ENCODE results near the gene KRTCAP3. TPM values are rescaled to one million over a fixed set of nuclear protein-coding genes. Genes with fewer than 3 reads are reported as not detected.

Gene KRTCAP3
- polyA plus RNA-seq, 1 donor: 10.7 TPM

DNA sequence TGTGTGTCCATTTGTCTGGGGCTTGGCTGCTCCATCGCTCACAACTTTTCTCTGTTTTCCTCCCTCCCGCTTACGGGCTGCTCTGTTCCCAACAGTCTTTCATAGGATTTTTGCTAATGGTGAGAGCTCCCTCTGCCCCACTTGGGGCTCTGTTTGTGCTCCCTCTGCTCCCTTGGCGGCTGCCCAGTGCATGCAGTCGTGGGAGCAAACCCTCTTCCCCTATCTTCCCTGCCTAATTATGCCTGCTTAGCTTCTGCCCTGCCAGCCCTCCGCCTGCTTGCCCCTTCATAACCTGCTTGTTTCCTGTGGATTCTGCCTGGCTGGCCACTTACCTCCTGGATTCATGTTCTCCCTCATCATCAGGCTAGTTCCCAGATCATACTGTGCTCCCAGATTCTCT is 6.6 kb upstream of the KRTCAP3 start:
- no peak for DNase-seq

DNA sequence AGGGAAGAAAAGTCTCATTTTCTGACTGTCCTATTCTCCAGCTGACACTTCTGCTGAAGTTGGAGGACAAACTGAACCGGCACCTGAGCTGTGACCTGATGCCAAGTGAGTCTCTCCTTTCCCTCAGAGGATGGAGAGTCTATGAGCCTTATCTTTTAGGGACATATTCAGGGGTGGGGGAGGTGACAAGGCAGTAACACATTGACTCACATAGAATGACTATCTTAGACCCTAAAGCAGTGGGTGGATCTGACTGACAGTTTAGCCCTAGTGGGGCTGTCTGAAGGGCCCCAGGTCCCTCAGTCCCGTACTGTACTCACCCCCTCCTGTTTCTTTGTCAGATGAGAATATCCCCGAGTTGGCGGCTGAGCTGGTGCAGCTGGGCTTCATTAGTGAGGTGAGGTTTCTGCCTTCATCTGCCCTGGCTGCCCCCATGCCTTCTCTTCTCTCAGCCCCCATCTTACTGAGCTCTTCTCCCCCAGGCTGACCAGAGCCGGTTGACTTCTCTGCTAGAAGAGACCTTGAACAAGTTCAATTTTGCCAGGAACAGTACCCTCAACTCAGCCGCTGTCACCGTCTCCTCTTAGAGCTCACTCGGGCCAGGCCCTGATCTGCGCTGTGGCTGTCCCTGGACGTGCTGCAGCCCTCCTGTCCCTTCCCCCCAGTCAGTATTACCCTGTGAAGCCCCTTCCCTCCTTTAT is 805 bp upstream of the KRTCAP3 start:
- DNase-seq: no peak

DNA sequence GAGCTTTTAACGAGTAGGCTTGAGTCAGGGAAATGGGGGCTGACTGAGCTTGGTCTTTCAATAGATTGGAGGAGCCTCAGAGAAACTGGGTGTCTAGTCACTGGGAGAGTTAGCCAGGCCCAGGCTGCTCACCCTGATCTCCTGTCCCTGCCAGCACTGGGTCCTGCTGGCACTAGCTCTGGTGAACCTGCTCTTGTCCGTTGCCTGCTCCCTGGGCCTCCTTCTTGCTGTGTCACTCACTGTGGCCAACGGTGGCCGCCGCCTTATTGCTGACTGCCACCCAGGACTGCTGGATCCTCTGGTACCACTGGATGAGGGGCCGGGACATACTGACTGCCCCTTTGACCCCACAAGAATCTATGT is 720 bp downstream of the KRTCAP3 start:
- DNase-seq: no peak

DNA sequence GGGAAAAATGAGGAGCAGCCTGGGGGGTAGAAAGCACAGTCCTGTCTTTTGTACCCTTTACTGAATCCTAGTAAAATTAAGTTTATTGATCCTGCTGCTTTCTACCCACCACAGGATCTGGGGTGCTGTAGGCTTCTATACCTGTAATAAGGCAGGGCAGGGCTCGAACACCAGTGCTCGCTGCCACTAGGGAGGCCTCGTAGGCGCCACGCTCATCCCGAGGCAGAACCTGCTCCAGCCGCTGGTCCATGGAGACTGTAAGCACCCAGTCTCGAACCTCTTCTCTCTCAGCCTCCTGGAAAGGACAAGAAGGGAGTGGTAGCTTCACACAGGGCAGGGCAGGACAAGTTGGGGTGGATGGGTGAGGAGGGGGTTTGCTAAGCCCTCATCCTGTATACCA is 3.0 kb downstream of the KRTCAP3 start:
- no peak for DNase-seq

DNA sequence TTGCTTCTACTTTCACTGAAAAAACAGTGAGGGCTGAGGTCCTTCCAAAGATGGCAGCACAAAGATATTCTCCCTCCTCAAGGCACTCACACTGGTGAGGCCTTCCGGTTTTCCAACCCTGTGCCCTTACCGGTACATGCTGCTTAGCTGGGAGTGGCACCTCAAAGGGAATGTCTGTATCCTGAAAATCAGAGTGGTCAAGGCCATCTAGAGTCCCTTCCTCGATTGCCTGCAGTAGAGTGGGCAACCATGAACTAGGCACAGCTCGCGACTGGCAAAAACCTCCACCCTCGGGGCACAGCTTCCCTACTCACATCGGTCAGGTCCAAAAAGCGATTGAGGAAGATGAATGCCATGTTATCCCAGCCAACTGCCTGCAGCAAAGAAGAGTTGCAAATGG is 3.4 kb downstream of the KRTCAP3 start:
- DNase-seq: no peak

DNA sequence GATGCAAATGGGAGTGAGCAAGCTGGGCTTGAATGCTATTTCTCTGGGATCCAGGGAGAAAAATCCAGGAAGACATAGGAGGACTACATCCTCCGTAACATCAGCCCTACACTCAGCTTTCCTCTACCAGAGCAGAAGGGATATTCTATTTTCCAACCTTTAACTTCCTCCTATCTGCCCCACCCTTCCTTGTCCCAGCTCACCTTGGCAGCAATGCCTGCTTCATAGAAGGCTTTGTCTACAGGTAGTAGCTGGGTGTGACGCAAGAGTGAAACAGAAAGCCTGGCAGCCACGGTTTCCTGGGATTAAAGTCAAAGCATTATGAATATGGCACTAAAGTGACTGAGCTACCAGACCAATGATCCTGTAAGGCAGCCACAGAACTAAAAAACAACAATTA is 3.9 kb downstream of the KRTCAP3 start:
- DNase-seq: no peak

DNA sequence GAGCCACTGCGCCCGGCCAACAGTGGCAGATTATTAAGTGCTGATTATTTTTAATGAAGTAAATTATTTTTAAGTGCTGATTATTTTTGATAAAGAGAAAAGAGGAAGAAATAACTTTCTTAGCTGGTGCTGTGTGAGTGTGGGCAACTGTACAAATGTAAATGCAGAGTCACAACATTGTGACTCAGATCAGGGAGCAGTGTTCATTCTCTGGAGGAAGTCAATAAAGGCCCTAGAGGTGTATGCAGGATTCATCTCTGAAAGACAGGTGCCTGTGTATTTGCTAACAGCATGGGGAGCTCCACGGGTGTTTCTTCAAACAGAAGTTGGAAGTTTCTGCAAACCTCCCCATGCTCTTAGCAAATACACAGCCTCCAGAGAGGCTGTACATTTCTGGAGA is 6.2 kb downstream of the KRTCAP3 start:
- no peak for DNase-seq

DNA sequence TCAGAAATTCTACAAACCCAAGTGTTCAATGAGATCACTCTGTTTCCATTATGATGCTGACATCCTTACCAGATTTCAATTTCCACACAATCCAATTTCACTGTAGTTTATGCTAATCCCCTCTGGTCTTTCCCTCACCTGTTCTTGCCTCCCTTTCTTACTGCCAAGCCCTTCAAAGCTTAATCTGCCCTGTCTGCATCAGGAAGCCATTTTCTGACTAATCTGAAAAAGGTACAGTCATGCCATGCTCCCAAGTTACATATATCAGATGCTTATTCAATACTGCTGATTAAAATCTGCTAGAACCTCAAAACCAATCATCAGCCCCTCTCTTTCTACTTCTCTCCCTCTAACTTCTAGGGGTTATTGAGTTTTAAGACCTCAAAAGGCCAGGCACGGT is 8.9 kb downstream of the KRTCAP3 start:
- no peak for DNase-seq

DNA sequence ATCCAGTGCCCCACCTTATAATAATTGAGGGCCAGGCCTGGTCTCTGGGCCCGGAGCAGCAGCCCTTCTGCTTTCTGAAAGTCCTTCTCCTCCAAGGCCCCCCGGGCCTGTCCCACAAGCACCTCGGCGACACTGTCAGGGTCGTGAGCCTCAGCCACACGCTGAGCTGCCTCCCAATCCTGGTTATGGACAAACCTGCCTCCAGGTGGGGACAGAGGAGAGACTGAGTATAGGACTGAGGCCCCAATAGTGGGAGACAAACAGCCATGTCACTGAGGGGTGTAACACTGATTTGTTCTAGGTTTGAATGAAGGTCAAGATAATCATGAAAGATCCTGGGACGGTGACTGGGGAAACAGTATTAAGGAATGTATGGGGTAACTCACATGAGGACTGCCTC is 11.8 kb downstream of the KRTCAP3 start:
- DNase-seq: no peak

DNA sequence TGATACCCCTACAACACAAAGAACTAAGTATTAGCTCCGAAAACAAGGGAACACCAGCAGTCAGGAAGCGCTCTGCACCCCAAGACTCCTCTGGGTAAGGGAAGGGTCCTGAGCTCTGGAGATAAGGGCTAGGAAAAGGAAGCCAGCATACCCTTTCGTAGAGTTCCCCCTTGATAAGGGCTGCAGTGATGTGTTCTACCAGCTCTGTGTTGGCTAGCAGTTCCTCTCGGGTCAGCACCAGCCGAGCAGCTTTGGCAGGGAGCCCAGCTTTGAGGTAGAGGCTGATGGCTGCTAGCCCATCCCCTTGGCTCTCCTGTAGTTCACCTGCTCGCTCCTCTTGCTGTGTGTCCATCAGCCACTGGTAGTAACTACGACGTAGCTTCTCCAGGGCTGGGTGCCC is 18.9 kb downstream of the KRTCAP3 start:
- DNase-seq: no peak

DNA sequence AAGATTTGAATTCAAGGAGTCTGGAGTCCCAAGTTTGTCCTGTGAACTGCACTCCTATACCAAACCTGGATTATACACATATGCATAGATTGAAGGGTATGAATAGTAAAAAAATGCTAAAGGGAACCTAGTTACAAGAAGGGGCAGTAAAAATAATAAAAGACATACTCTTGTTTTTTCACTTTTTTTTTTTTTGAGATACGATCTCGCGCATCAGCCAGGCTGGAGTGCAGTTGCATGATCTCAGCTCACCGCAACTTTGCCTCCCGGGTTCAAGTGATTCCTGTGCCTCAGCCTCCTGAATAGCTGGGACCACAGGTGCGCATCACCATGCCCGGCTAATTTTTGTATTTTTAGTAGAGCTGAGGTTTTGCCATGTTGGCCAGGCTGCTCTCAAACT is 22.3 kb downstream of the KRTCAP3 start:
- DNase-seq: no peak

DNA sequence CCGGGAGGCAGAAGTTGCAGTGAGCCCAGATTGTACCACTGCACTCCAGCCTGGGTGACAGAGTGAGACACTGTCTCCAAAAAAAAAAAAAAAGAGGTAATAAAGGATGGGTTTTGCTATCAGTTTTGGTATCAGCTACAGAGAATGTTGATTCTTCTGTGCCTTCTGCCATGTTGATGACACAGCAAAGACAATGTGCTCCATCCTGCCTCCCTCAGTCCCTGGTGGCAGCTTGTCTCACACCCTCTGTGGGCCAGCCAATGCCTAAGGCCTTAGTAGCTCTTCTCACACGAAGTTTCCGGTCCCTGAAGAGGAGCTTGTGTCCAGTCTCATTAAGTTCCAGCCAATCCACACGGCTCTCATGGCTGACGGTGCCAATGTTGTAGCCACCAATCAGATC is 29.8 kb downstream of the KRTCAP3 start:
- DNase-seq: no peak

DNA sequence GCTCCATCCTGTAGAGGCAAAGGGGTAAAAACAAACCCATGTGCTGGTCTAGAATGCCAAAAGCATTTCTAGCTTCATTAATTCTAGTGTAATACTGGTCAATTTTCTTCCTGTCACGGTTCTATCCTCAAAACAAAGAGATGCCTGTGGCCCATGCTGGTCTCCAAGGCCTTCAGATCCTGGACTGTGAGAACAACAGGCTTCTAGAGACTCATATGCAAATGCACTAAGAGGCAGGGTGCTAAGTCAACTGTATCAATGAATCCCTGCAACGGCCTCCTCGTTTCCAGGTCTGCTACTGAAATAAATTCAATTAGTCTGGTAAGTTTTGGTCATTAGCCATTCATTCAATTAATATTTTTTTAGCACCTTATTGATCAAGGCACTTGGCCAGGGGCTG is 43.3 kb downstream of the KRTCAP3 start:
- DNase-seq: no peak

DNA sequence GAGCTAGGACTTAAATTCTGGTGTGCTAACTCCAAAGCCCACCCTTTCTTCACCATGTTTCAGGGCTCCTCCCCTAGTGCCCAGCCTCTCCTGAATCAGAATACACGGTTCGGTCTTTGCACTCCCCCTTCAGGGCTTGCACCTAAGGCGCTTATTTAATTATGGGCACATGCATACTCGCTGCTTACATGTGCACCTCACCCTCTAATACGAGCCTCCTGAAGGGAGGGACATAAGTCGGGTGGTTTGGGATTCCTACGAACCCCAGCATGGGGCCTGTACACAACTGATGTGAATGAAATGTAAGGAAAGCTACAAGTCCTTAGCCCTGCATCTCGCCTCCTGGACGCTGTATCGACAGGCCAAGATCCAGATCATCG is 46.9 kb downstream of the KRTCAP3 start:
- DNase-seq: no peak

DNA sequence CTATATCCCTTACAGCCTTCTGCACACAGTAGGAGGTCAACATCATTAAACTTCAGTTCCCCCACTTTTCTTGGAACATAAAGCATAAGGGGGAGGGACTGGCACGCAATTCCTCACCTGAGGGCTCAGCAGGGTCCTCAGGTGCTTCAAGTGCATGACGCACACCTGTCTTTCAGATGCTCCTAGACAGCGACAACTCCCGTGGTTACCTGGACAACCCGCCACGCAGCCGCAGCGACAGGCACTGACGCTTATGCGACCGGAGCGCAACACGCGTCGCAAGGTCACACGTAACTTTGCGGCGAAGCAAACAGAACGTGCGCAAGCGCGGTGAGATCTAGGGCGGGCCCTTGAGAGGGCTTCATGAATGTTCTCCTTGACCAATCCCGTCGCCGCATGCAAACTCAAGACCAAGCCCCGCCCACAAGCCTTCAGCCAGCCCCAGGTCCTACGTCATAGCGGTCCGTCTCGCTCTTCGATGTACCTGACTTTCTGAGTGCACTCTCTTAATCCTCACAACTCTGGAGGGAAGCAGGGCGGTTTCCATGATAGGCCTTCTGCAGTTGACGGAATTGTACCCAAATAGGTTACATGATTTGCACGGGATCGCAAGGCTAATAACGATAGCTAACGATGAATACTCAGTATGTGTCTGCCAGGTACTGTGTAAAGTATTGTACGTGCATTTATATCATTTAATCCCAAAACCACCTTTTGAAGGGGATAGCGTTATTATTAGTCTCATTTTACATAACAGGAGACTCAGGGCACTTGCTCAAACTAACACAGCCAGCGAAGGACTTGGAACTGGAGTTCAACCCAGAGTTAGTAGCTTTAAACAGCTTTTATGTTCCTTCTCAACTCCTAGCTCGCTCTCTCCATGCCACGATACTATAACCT is 47.6 kb downstream of the KRTCAP3 start, which contains the start of gene IFT172:
IFT172 (minus strand) TSS at position 246 of the 900 bp plus-strand sequence; CDS start at position 156, 90 bp downstream.
- peak; percentile 99 for DNase-seq

DNA sequence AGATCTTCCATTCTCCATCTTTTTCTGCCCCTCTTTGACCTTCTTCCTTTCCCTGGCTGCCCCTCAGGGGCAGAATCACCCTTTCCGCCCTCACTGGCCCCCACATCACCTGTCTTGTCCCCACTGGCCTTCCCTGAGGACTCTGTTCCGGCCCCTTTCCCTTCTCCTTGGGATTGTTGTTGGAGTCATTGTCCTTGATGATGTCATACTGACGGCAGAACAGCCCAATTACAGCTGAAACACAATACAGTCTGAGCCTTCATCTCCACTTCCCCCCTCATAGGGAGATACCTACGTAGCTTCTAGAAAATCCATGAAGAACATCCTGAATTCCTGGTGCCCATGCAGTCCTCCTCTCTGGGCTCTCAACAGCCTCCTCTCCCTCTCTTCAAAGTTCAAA is 50.4 kb downstream of the KRTCAP3 start:
- no peak for DNase-seq

DNA sequence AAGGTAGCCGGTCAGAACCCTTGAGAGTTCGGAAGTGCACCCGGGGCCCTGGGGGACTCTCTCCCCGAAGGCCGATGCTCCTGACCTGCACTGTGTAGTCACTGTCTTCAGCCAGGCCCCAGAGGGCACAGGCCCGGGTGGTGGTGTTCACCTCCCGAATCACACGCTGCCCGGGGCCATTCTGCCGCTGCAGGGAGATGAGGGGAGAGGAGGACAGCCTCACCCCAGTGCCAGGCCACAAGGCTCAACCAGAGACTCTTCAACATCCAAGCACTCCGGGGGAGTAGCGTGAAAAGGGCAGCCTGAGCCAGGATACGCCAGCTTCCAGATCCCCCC is 51.7 kb downstream of the KRTCAP3 start:
- DNase-seq: no peak

Other genes starting within 250 kb of the KRTCAP3 start
- 147 TPM for gene ATRAID, start 230.3 kb upstream of the KRTCAP3 start, polyA plus RNA-seq (ENCODE audit: insufficient read length)
- 48.6 TPM for gene SLC5A6, start 230.1 kb upstream of the KRTCAP3 start, polyA plus RNA-seq (ENCODE audit: insufficient read length)
- 54.3 TPM for gene CAD, start 225.0 kb upstream of the KRTCAP3 start, polyA plus RNA-seq (ENCODE audit: insufficient read length)
- 6.2 TPM for gene SLC30A3, start 179.3 kb upstream of the KRTCAP3 start, polyA plus RNA-seq (ENCODE audit: insufficient read length)
- 2.0 TPM for gene DNAJC5G, start 166.9 kb upstream of the KRTCAP3 start, polyA plus RNA-seq (ENCODE audit: insufficient read length)
- gene TRIM54, start 160.0 kb upstream of the KRTCAP3 start, polyA plus RNA-seq (ENCODE audit: insufficient read length): 6.7 TPM
- gene UCN, start 133.9 kb upstream of the KRTCAP3 start, polyA plus RNA-seq (ENCODE audit: insufficient read length): 0.65 TPM
- 97.4 TPM for gene MPV17, start 119.3 kb upstream of the KRTCAP3 start, polyA plus RNA-seq (ENCODE audit: insufficient read length)
- gene GTF3C2, start 85.6 kb upstream of the KRTCAP3 start, polyA plus RNA-seq (ENCODE audit: insufficient read length): 86.7 TPM
- 57.9 TPM for gene EIF2B4, start 72.0 kb upstream of the KRTCAP3 start, polyA plus RNA-seq (ENCODE audit: insufficient read length)
- gene SNX17, start 71.8 kb upstream of the KRTCAP3 start, polyA plus RNA-seq (ENCODE audit: insufficient read length): 94.4 TPM
- gene ZNF513, start 61.6 kb upstream of the KRTCAP3 start, polyA plus RNA-seq (ENCODE audit: insufficient read length): 19.6 TPM
- gene PPM1G, start 32.8 kb upstream of the KRTCAP3 start, polyA plus RNA-seq (ENCODE audit: insufficient read length): 96.0 TPM
- gene NRBP1, start 13.8 kb upstream of the KRTCAP3 start, polyA plus RNA-seq (ENCODE audit: insufficient read length): 132 TPM
- 71.8 TPM for gene IFT172, start 47.4 kb downstream of the KRTCAP3 start, polyA plus RNA-seq (ENCODE audit: insufficient read length)
- gene FNDC4, start 52.8 kb downstream of the KRTCAP3 start, polyA plus RNA-seq (ENCODE audit: insufficient read length): 6.8 TPM
- 0.10 TPM for gene GCKR, start 54.5 kb downstream of the KRTCAP3 start, polyA plus RNA-seq (ENCODE audit: insufficient read length)
- 90.0 TPM for gene ZNF512, start 140.7 kb downstream of the KRTCAP3 start, polyA plus RNA-seq (ENCODE audit: insufficient read length)
- 12.0 TPM for gene CCDC121, start 186.6 kb downstream of the KRTCAP3 start, polyA plus RNA-seq (ENCODE audit: insufficient read length)
- 64.5 TPM for gene GPN1, start 186.7 kb downstream of the KRTCAP3 start, polyA plus RNA-seq (ENCODE audit: insufficient read length)
- 72.3 TPM for gene SUPT7L, start 221.2 kb downstream of the KRTCAP3 start, polyA plus RNA-seq (ENCODE audit: insufficient read length)
- gene SLC4A1AP, start 221.5 kb downstream of the KRTCAP3 start, polyA plus RNA-seq (ENCODE audit: insufficient read length): 40.4 TPM

Data from left kidney (tissue), 2 donors.